GM12872 (cell line): ENCODE data around the gene PCSK1N.

Experiments used
- CTCF ChIP-seq: IDR thresholded peaks from 3 replicates; pipeline ENCODE4 v1.5.1; 2011; ENCODE audit warnings: low read depth, mild to moderate bottlenecking, low read length, moderate library complexity; ENCODE audit not compliant: insufficient read depth

Gene PCSK1N

GRCh38 chrX:48835524-48836329, at the start of gene PCSK1N:
PCSK1N (minus strand) TSS chrX:48835610; CDS start chrX:48835532, 78 bp downstream.
- no peak for TF ChIP-seq CTCF

- TF ChIP-seq CTCF: no peak
Measured at GRCh38 chrX:48883729-48884128, 48.3 kb upstream of the PCSK1N start.

GRCh38 chrX:48864210-48864609, 28.8 kb upstream of the PCSK1N start:
- TF ChIP-seq CTCF: no peak

GRCh38 chrX:48854898-48855297, 19.5 kb upstream of the PCSK1N start:
- no peak for TF ChIP-seq CTCF

- TF ChIP-seq CTCF: no peak
Measured at GRCh38 chrX:48852857-48853256, 17.4 kb upstream of the PCSK1N start.

- TF ChIP-seq CTCF: no peak
Measured at GRCh38 chrX:48848847-48849246, 13.4 kb upstream of the PCSK1N start.

- no peak for TF ChIP-seq CTCF
Measured at GRCh38 chrX:48839686-48840085, 4.3 kb upstream of the PCSK1N start.
